ENCODE measurements around the gene SSU72.
"Not testable (repeated sequence)": the region's sequence is repeated elsewhere in the genome, so short reads cannot be mapped to it uniquely, and the experiment has no call there.

The SSU72 gene

DNA sequence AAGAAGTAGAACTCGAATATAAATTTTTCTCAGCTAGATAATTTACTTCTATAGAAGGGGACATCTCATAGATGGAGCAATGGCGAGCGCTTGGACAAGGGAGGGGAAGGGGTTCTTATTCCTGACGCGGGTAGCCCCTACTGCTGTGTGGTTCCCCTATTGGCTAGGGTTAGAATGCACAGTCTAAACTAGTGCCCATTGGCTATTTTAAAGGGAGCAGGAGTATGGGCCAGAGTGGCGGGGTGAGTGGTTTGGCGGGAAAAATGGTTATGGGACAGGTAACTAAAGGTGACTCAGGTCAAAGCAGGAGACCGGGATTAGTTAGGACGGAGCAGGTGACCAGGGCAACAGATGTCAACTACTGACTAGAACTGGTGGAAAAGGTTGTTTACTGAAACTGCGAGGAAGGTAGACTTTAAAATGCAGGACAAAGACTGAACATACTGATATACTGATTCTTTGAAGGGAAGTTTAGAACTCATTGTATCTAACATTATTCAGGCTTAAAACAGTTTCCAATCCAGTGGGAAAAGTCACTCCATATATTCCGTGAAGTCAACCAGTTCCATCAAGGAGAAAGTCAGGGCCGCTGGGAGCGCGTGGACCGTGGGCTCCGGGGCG lies 63.6 kb downstream of the SSU72 start:
- no peaks in the 10 kb centered on the region for H3K9me2 ChIP-seq (replicated peaks; ENCODE audit: insufficient read depth, low read length)
- no peaks in the 10 kb centered on the region for H3K9me3 ChIP-seq (ENCODE audit: insufficient read depth, low read length)
- H3K27me3 ChIP-seq (ENCODE audit: low read length), result no peaks in the 10 kb centered on the region
- H4K20me1 ChIP-seq (ENCODE audit: low read depth, low read length), result no peaks in the 10 kb centered on the region
- H3K27ac ChIP-seq (ENCODE audit: low read depth, low read length), result peak overlapping the region; percentile 81
- H3K4me3 ChIP-seq (ENCODE audit: insufficient read depth, low read length, poor library complexity, severe bottlenecking), result peak overlapping the region; percentile 83
- peaks cover 26% of the 10 kb centered on the region for H3K79me2 ChIP-seq (ENCODE audit: insufficient read depth, low read length)
- peak overlapping the region; percentile 96 for H3K9ac ChIP-seq (ENCODE audit: low read length)
- no peaks in the 10 kb centered on the region for H3K36me3 ChIP-seq (ENCODE audit: low read length)
- H3F3A ChIP-seq (ENCODE audit: insufficient read depth), result peaks cover 15% of the 10 kb centered on the region; the same call in 1 of the 2 replicates
- peak overlapping the region; percentile 98 for H3K4me2 ChIP-seq (ENCODE audit: low read depth, low read length, poor library complexity, severe bottlenecking)
- H2AFZ ChIP-seq (ENCODE audit: low read depth, low read length, severe bottlenecking), result peak overlapping the region; percentile 69
- TF ChIP-seq, protein P1, sequence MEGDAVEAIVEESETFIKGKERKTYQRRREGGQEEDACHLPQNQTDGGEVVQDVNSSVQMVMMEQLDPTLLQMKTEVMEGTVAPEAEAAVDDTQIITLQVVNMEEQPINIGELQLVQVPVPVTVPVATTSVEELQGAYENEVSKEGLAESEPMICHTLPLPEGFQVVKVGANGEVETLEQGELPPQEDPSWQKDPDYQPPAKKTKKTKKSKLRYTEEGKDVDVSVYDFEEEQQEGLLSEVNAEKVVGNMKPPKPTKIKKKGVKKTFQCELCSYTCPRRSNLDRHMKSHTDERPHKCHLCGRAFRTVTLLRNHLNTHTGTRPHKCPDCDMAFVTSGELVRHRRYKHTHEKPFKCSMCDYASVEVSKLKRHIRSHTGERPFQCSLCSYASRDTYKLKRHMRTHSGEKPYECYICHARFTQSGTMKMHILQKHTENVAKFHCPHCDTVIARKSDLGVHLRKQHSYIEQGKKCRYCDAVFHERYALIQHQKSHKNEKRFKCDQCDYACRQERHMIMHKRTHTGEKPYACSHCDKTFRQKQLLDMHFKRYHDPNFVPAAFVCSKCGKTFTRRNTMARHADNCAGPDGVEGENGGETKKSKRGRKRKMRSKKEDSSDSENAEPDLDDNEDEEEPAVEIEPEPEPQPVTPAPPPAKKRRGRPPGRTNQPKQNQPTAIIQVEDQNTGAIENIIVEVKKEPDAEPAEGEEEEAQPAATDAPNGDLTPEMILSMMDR (IDR thresholded peaks at IDR 0.05; ENCODE audit: insufficient read depth, low read length, poor library complexity, severe bottlenecking), result no peak
- no peak for TF ChIP-seq EZH2phosphoT487 (conservative IDR thresholded peaks at IDR 0.05; ENCODE audit: low read length)

DNA sequence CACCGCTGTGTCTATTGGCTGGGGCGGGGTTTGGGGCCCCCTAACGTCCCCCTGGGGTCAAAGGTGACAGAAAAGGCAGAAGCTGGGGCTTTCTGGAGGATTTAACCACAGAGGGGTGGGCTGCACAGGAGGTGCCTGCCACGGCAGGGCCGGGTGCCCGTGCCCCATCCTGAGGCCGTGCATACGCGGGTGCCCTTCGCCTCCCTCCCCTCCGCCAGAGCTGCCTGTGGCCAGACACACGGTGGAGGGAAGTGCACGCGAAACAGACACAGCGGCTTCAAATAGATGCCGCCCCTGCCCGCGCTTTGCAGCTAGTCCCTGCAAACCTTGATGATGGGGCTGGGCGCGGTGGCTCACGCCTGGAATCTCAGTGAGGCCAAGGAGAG lies 65.2 kb downstream of the SSU72 start:
- not testable (repeated sequence) for H3K36me3 ChIP-seq (ENCODE audit: low read length); H3K4me2 ChIP-seq (ENCODE audit: low read depth, low read length, poor library complexity, severe bottlenecking); H2AFZ ChIP-seq (ENCODE audit: low read depth, low read length, severe bottlenecking); H3K9me2 ChIP-seq (replicated peaks; ENCODE audit: insufficient read depth, low read length); H3K4me3 ChIP-seq (ENCODE audit: insufficient read depth, low read length, poor library complexity, severe bottlenecking); H3K27me3 ChIP-seq (ENCODE audit: low read length); H3K9ac ChIP-seq (ENCODE audit: low read length); H3K27ac ChIP-seq (ENCODE audit: low read depth, low read length); H3K9me3 ChIP-seq (ENCODE audit: insufficient read depth, low read length); H4K20me1 ChIP-seq (ENCODE audit: low read depth, low read length)
- Histone ChIP-seq H3K79me2 (ENCODE audit: insufficient read depth, low read length) (peaks cover 14% of the 10 kb centered on the region), H3F3A (ENCODE audit: insufficient read depth) (peaks cover 21% of the 10 kb centered on the region; the same call in 1 of the 2 replicates)

DNA sequence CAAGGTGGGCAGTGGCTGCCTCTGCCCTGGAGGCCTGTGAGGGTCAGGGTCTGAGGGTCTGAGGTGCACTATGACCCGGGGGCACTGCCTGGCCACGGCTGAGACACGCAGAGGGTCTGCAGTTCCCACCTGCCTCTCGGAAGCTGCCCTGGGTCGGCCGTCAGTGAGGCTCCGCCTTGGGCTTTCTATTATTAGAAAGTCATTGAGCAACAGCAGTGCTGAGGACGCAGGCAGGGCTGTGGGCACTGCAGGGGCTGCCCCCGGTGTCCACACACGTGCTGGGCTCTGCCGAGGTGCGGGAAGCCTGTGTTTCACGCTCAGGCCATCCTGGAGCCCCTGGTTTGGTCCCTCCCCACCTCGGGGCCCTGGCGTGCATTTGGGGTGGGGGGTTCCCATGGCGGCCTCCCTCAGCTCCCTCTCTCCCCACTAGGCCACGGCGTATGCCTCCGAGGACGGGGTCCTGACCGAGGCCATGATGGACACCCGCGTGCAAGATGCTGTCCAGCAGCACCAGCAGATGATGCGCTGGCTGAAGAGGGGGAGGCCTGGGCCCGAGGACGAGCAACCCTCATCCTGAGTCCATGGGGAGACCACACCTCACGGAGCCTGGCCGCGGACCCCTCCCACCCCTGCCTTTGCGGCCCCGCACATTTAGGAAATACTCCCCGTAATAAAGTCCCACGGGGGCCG lies 65.7 kb downstream of the SSU72 start:
- not testable (repeated sequence) for H2AFZ ChIP-seq (ENCODE audit: low read depth, low read length, severe bottlenecking); H3K36me3 ChIP-seq (ENCODE audit: low read length)
- H3K79me2 ChIP-seq (ENCODE audit: insufficient read depth, low read length), result peaks cover 11% of the 10 kb centered on the region

DNA sequence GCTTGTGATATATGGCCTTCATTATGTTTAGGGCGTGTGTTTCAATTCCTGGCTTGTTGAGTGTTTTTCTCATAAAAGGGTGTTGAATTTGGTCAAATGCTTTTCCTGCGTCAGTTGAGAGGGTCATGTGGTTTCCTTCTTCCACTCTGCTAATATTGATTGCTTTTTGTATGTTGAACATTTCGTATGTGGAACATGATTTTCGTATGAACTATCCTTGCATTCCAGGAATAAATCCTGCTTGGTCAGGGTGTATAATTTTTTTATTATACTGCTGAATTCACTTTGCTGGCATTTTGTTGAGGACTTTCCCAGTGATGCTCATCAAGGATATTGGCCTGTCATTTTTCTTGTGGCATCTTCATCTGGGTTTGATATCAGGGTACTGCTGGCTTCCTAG lies 67.4 kb downstream of the SSU72 start:
- Histone ChIP-seq H3K9ac (ENCODE audit: low read length) (no peak overlapping the region), H3K27me3 (ENCODE audit: low read length) (no peaks in the 10 kb centered on the region), H3F3A (ENCODE audit: insufficient read depth) (peaks cover 21% of the 10 kb centered on the region; the same call in 1 of the 2 replicates), H3K9me2 (replicated peaks; ENCODE audit: insufficient read depth, low read length) (no peaks in the 10 kb centered on the region), H2AFZ (ENCODE audit: low read depth, low read length, severe bottlenecking) (no peak overlapping the region), H4K20me1 (ENCODE audit: low read depth, low read length) (no peaks in the 10 kb centered on the region), H3K27ac (ENCODE audit: low read depth, low read length) (no peak overlapping the region), H3K9me3 (ENCODE audit: insufficient read depth, low read length) (no peaks in the 10 kb centered on the region), H3K4me2 (ENCODE audit: low read depth, low read length, poor library complexity, severe bottlenecking) (no peak overlapping the region), H3K79me2 (ENCODE audit: insufficient read depth, low read length) (no peaks in the 10 kb centered on the region), H3K4me3 (ENCODE audit: insufficient read depth, low read length, poor library complexity, severe bottlenecking) (no peak overlapping the region), H3K36me3 (ENCODE audit: low read length) (no peaks in the 10 kb centered on the region)
- no peak for TF ChIP-seq EZH2phosphoT487 (conservative IDR thresholded peaks at IDR 0.05; ENCODE audit: low read length)
- TF ChIP-seq, protein P1 (IDR thresholded peaks at IDR 0.05; ENCODE audit: insufficient read depth, low read length, poor library complexity, severe bottlenecking), result no peak

More for the DNA sequence above, 65.7 kb downstream of the SSU72 start:
- peaks cover 21% of the 10 kb centered on the region; the same call in 1 of the 2 replicates for H3F3A ChIP-seq (ENCODE audit: insufficient read depth)
- H3K9me3 ChIP-seq (ENCODE audit: insufficient read depth, low read length); H3K4me2 ChIP-seq (ENCODE audit: low read depth, low read length, poor library complexity, severe bottlenecking); H3K27me3 ChIP-seq (ENCODE audit: low read length); H3K9ac ChIP-seq (ENCODE audit: low read length); H3K27ac ChIP-seq (ENCODE audit: low read depth, low read length); H3K9me2 ChIP-seq (replicated peaks; ENCODE audit: insufficient read depth, low read length); H3K4me3 ChIP-seq (ENCODE audit: insufficient read depth, low read length, poor library complexity, severe bottlenecking); H4K20me1 ChIP-seq (ENCODE audit: low read depth, low read length): not testable (repeated sequence)

DNA sequence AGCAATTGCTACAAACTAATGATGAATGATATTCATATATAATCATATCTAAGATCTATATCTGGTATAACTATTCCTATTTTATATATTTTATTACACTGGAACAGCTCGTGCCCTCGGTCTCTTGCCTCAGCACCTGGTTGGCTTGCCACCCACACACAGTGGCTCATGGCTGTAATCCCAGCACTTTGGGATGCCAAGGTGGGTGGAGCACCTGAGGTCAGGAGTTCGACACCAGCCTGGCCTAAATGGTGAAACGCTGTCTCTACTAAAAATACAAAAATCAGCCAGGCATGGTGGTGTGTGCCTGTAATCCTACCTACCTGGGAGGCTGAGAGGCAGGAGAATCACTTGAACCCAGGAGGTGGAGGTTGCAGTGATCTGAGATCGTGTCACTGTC lies 68.9 kb downstream of the SSU72 start:
- H3K9ac ChIP-seq (ENCODE audit: low read length); H3K4me2 ChIP-seq (ENCODE audit: low read depth, low read length, poor library complexity, severe bottlenecking); H4K20me1 ChIP-seq (ENCODE audit: low read depth, low read length); H3K36me3 ChIP-seq (ENCODE audit: low read length); H3K27ac ChIP-seq (ENCODE audit: low read depth, low read length); H3K9me2 ChIP-seq (replicated peaks; ENCODE audit: insufficient read depth, low read length); H3K4me3 ChIP-seq (ENCODE audit: insufficient read depth, low read length, poor library complexity, severe bottlenecking); H3K79me2 ChIP-seq (ENCODE audit: insufficient read depth, low read length); H3K27me3 ChIP-seq (ENCODE audit: low read length); H3K9me3 ChIP-seq (ENCODE audit: insufficient read depth, low read length): not testable (repeated sequence)
- H3F3A ChIP-seq (ENCODE audit: insufficient read depth), result peaks cover 20% of the 10 kb centered on the region; the same call in 1 of the 2 replicates
- peak overlapping the region; percentile 61 for H2AFZ ChIP-seq (ENCODE audit: low read depth, low read length, severe bottlenecking)

DNA sequence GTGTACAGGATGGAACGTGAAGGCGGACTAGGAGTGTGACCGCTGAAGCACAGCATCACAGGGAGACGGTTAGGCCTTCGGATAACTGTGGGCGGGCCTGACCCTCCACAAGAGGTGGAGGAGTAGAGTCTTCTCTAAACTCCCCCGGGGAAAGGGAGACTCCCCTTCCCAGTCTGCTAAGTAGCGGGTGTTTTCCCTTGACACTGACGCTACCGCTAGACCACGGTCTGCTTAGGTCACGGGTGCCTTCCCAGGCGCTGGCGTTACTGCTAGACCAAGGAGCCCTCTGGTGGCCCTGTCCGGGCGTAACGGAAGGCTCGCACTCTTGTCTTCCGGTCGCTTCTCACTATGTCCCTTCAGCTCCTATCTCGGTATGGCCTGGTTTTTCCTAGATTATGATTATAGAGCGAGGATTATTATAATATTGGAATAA lies 69.3 kb downstream of the SSU72 start:
- H3K27ac ChIP-seq (ENCODE audit: low read depth, low read length), result 0 out of 2 replicates have a peak overlapping the region, but pooled peaks have one; percentile 26
- 0 out of 2 replicates have a peak overlapping the region, but pooled peaks have one; percentile 0 for H3K9ac ChIP-seq (ENCODE audit: low read length)
- H3K9me3 ChIP-seq (ENCODE audit: insufficient read depth, low read length); H3K9me2 ChIP-seq (replicated peaks; ENCODE audit: insufficient read depth, low read length); H3K4me3 ChIP-seq (ENCODE audit: insufficient read depth, low read length, poor library complexity, severe bottlenecking); H3K79me2 ChIP-seq (ENCODE audit: insufficient read depth, low read length); H3K36me3 ChIP-seq (ENCODE audit: low read length); H4K20me1 ChIP-seq (ENCODE audit: low read depth, low read length); H3K27me3 ChIP-seq (ENCODE audit: low read length): not testable (repeated sequence)
- H2AFZ ChIP-seq (ENCODE audit: low read depth, low read length, severe bottlenecking), result peak overlapping the region; percentile 61
- peak overlapping the region; percentile 37 for H3K4me2 ChIP-seq (ENCODE audit: low read depth, low read length, poor library complexity, severe bottlenecking)
- H3F3A ChIP-seq (ENCODE audit: insufficient read depth), result peaks cover 16% of the 10 kb centered on the region; the same call in 1 of the 2 replicates
